HUES6 (cell line): ENCODE measurements around the gene HIVEP3.

ENCODE experiments used
- H3K27ac ChIP-seq: 2 replicates; pipeline ENCODE4 v1.7.0; 2013; ENCODE audit warnings: low read depth, mild to moderate bottlenecking, low read length, inconsistent platforms
- H3K27me3 ChIP-seq: 2 replicates; pipeline ENCODE4 v1.6.1; 2013; ENCODE audit warnings: low read length; ENCODE audit not compliant: control insufficient read depth, insufficient read depth
- H3K36me3 ChIP-seq: 2 replicates; pipeline ENCODE4 v1.6.1; 2013; ENCODE audit warnings: low read length; ENCODE audit not compliant: control insufficient read depth, insufficient read depth
- H3K4me1 ChIP-seq: 2 replicates; pipeline ENCODE4 v1.6.1; 2013; ENCODE audit warnings: low read length; ENCODE audit not compliant: control insufficient read depth, insufficient read depth
- H3K4me3 ChIP-seq: 2 replicates; pipeline ENCODE4 v1.5.1; 2013; ENCODE audit warnings: low read depth, low read length
- H3K9ac ChIP-seq: one replicate; pipeline ENCODE4 v1.6.1; 2013; ENCODE audit warnings: mild to moderate bottlenecking, low read length
- H3K9me3 ChIP-seq: 2 replicates; pipeline ENCODE4 v1.6.1; 2013; ENCODE audit warnings: low read depth, low read length; ENCODE audit not compliant: control insufficient read depth, insufficient read depth

Gene HIVEP3

GRCh38 chr1:41679531-41679930, 239.2 kb downstream of the HIVEP3 start:
- H3K27me3 ChIP-seq = no peaks in the 10 kb centered on the region
- H3K4me3 ChIP-seq = no peak overlapping the region
- no peak overlapping the region for H3K9ac ChIP-seq
- no peaks in the 10 kb centered on the region for H3K36me3 ChIP-seq
- no peaks in the 10 kb centered on the region for H3K9me3 ChIP-seq
- peaks cover 5% of the 10 kb centered on the region; the same call in 1 of the 2 replicates for H3K4me1 ChIP-seq
- H3K27ac ChIP-seq = no peak overlapping the region

GRCh38 chr1:41678111-41678878, 240.4 kb downstream of the HIVEP3 start:
- no peaks in the 10 kb centered on the region for H3K36me3 ChIP-seq
- H3K4me1 ChIP-seq = peaks cover 5% of the 10 kb centered on the region; the same call in 1 of the 2 replicates
- no peak overlapping the region for H3K27ac ChIP-seq
- H3K9me3 ChIP-seq = no peaks in the 10 kb centered on the region
- H3K4me3 ChIP-seq = no peak overlapping the region
- no peaks in the 10 kb centered on the region; the same call in 1 of the 2 replicates for H3K27me3 ChIP-seq
- no peak overlapping the region for H3K9ac ChIP-seq

GRCh38 chr1:41677620-41678019, 241.1 kb downstream of the HIVEP3 start:
- H3K9me3 ChIP-seq = no peaks in the 10 kb centered on the region
- H3K27me3 ChIP-seq = no peaks in the 10 kb centered on the region; the same call in 1 of the 2 replicates
- H3K4me3 ChIP-seq = no peak overlapping the region
- H3K27ac ChIP-seq = no peak overlapping the region
- no peak overlapping the region for H3K9ac ChIP-seq
- H3K4me1 ChIP-seq = peaks cover 10% of the 10 kb centered on the region; the same call in 1 of the 2 replicates
- no peaks in the 10 kb centered on the region for H3K36me3 ChIP-seq

GRCh38 chr1:41675401-41675800, 243.3 kb downstream of the HIVEP3 start:
- Histone ChIP-seq H3K27ac (no peak overlapping the region), H3K4me3 (no peak overlapping the region), H3K9me3 (no peaks in the 10 kb centered on the region), H3K4me1 (peaks cover 20% of the 10 kb centered on the region; the same call in 1 of the 2 replicates), H3K27me3 (no peaks in the 10 kb centered on the region; the same call in 1 of the 2 replicates), H3K36me3 (no peaks in the 10 kb centered on the region), H3K9ac (no peak overlapping the region)

GRCh38 chr1:41674522-41674921, 244.2 kb downstream of the HIVEP3 start:
- Histone ChIP-seq H3K27me3 (no peaks in the 10 kb centered on the region; the same call in 1 of the 2 replicates), H3K9ac (no peak overlapping the region), H3K4me3 (no peak overlapping the region), H3K4me1 (peaks cover 20% of the 10 kb centered on the region; the same call in 1 of the 2 replicates), H3K27ac (no peak overlapping the region), H3K36me3 (no peaks in the 10 kb centered on the region), H3K9me3 (no peaks in the 10 kb centered on the region)

- H3K4me1 ChIP-seq = peaks cover 20% of the 10 kb centered on the region; the same call in 1 of the 2 replicates
- H3K36me3 ChIP-seq = no peaks in the 10 kb centered on the region
- H3K4me3 ChIP-seq = no peak overlapping the region
- no peaks in the 10 kb centered on the region for H3K9me3 ChIP-seq
- H3K27me3 ChIP-seq = no peaks in the 10 kb centered on the region; the same call in 1 of the 2 replicates
- no peak overlapping the region for H3K27ac ChIP-seq
- no peak overlapping the region for H3K9ac ChIP-seq
Measured at GRCh38 chr1:41673806-41674205, 244.9 kb downstream of the HIVEP3 start.

GRCh38 chr1:41673378-41673777, 245.3 kb downstream of the HIVEP3 start:
- Histone ChIP-seq H3K27me3 (no peaks in the 10 kb centered on the region; the same call in 1 of the 2 replicates), H3K27ac (no peak overlapping the region), H3K36me3 (no peaks in the 10 kb centered on the region), H3K4me1 (peaks cover 18% of the 10 kb centered on the region; the same call in 1 of the 2 replicates), H3K9ac (no peak overlapping the region), H3K4me3 (no peak overlapping the region), H3K9me3 (no peaks in the 10 kb centered on the region)

- no peak overlapping the region for H3K4me3 ChIP-seq
- H3K9me3 ChIP-seq = no peaks in the 10 kb centered on the region
- H3K36me3 ChIP-seq = no peaks in the 10 kb centered on the region
- H3K27me3 ChIP-seq = no peaks in the 10 kb centered on the region; the same call in 1 of the 2 replicates
- H3K4me1 ChIP-seq = peaks cover 15% of the 10 kb centered on the region; the same call in 1 of the 2 replicates
- no peak overlapping the region for H3K27ac ChIP-seq
- no peak overlapping the region for H3K9ac ChIP-seq
Measured at GRCh38 chr1:41672641-41673361, 245.9 kb downstream of the HIVEP3 start.

- no peak overlapping the region for H3K27ac ChIP-seq
- no peaks in the 10 kb centered on the region for H3K36me3 ChIP-seq
- peaks cover 19% of the 10 kb centered on the region; the same call in 1 of the 2 replicates for H3K4me1 ChIP-seq
- no peak overlapping the region for H3K4me3 ChIP-seq
- H3K27me3 ChIP-seq = no peaks in the 10 kb centered on the region; the same call in 1 of the 2 replicates
- no peaks in the 10 kb centered on the region for H3K9me3 ChIP-seq
- H3K9ac ChIP-seq = no peak overlapping the region
Measured at GRCh38 chr1:41672173-41672572, 246.5 kb downstream of the HIVEP3 start.

GRCh38 chr1:41671116-41671755, 247.5 kb downstream of the HIVEP3 start:
- no peak overlapping the region for H3K9ac ChIP-seq
- H3K4me1 ChIP-seq = peaks cover 22% of the 10 kb centered on the region; the same call in 1 of the 2 replicates
- H3K36me3 ChIP-seq = no peaks in the 10 kb centered on the region
- H3K27ac ChIP-seq = no peak overlapping the region
- H3K27me3 ChIP-seq = no peaks in the 10 kb centered on the region; the same call in 1 of the 2 replicates
- no peaks in the 10 kb centered on the region for H3K9me3 ChIP-seq
- no peak overlapping the region for H3K4me3 ChIP-seq
